ENCODE measurements around the gene EIF4A3.

The EIF4A3 gene

DNA sequence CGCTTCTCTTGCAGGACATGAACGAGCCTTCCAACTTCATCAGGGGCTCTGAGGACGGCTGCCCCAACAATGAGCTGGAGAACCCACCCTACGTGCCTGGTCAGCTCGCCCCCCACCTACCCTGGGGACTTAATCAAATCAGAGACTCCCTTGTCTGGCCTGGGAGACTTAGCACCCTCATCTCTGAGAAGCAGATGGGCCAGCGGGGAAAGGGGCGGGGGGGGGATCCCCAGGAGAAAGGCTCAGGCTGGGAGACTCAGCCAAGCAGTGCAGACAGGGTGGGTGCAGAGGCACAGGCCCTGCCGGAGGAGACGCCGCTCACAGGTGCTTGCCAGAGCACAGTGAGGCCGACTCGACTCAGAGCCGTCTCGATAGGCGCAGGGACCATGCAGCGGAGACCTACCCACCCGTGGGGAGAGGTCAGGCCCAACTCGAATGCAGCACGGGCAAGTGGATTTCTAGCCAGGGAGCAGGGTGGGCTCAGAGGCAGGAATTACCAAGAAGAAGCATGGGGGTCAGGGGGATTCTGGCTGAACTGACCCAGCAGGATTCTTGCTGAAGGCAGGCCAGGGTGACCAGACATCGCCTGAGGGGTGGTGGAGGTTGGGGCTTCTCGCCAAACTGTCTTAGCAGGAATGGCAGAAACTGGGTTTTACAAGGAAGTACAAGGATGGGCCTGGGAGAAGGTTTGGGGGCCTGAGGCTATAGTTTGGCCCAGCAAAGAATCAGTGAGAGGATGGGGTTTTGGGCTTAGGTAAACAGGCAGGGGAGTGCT lies 35.8 kb downstream of the EIF4A3 start:
- no peak for DNase-seq

DNA sequence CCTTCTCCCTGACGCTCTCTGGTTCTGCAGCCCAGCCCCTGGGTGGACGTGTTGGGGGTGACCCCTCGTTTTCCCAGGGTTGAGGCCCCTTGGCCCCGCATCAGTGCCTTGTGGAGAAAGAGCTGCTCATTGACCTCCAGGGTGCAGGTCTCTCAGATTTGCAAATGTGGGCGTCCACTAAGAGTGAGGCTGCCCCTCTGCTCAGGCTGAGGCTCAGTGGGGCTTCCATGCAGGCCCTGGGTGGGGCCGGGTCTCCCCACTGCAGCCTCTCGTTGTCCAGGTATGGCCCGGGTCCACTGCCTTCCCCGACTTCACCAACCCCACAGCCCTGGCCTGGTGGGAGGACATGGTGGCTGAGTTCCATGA lies 36.5 kb downstream of the EIF4A3 start:
- DNase-seq = no peak

GRCh38 chr17:80109713-80110446 lies 37.0 kb downstream of the EIF4A3 start:
- peak; percentile 75 for DNase-seq

DNA sequence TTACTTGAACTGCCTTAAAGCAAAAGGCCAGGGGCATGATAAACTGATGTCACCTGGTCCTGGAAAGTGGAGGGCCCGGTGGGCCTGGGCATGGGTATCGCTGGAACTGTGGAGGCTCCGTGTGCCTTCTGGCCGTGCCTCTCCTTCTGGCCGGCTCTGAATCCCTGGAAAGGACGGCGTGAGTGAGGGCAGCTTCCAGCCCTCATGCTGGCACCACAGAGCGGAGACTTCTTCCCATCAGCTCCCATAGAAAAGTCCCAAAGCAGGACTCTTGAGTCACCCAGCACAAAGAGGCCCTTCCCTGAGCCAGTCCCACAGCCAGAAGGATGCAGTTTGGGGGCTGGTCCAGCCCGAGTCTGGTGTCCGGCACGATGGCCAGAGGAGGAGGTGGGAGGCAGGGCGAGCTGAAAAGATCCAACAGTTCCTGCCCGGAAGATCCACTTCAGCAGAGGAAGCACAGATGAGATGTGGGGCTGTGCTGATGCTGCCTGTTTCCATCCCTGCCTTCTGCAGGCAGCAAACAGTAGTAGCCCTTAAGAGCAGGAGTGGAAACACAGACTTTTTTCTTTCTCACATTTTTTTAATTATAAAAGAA lies 37.8 kb downstream of the EIF4A3 start:
- DNase-seq = peak; percentile 57

- DNase-seq = no peak
Observed at GRCh38 chr17:80108036-80108971, 38.6 kb downstream of the EIF4A3 start.

- no peak for DNase-seq
Observed at GRCh38 chr17:80107231-80108021, 39.5 kb downstream of the EIF4A3 start.

GRCh38 chr17:80106751-80107150 lies 40.2 kb downstream of the EIF4A3 start:
- DNase-seq = no peak

- DNase-seq = no peak
Observed at GRCh38 chr17:80106176-80106575, 40.8 kb downstream of the EIF4A3 start.

DNA sequence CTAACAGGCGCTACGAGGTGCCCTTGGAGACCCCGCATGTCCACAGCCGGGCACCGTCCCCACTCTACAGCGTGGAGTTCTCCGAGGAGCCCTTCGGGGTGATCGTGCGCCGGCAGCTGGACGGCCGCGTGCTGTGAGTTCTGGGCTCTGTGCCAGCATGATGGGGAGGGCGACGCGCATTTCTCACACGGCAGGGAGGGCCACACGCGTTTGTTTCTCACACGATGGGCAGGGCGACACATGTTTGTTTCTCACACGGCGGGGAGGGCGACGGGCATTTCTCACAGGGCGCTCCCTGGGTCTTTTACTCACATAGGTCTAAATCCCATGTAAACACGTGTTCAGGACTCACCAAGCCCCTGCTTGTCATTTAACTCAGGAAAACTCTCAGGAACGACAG lies 41.2 kb downstream of the EIF4A3 start:
- DNase-seq = no peak

DNA sequence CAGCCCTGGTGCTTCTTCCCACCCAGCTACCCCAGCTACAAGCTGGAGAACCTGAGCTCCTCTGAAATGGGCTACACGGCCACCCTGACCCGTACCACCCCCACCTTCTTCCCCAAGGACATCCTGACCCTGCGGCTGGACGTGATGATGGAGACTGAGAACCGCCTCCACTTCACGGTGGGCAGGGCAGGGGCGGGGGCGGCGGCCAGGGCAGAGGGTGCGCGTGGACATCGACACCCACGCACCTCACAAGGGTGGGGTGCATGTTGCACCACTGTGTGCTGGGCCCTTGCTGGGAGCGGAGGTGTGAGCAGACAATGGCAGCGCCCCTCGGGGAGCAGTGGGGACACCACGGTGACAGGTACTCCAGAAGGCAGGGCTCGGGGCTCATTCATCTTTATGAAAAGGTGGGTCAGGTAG lies 42.0 kb downstream of the EIF4A3 start:
- no peak for DNase-seq

- peak; percentile 78 for DNase-seq
Observed at GRCh38 chr17:80104321-80104955, 42.5 kb downstream of the EIF4A3 start.

DNA sequence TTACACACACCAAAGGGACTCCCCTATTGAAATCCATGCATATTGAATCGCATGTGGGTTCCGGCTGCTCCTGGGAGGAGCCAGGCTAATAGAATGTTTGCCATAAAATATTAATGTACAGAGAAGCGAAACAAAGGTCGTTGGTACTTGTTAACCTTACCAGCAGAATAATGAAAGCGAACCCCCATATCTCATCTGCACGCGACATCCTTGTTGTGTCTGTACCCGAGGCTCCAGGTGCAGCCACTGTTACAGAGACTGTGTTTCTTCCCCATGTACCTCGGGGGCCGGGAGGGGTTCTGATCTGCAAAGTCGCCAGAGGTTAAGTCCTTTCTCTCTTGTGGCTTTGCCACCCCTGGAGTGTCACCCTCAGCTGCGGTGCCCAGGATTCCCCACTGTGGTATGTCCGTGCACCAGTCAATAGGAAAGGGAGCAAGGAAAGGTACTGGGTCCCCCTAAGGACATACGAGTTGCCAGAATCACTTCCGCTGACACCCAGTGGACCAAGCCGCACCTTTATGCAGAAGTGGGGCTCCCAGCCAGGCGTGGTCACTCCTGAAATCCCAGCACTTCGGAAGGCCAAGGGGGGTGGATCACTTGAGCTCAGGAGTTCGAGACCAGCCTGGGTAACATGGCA lies 43.4 kb downstream of the EIF4A3 start:
- DNase-seq = no peak

- no peak for DNase-seq
Observed at GRCh38 chr17:80102664-80103448, 44.1 kb downstream of the EIF4A3 start.

GRCh38 chr17:80101946-80102663 lies 44.8 kb downstream of the EIF4A3 start:
- DNase-seq = no peak

GRCh38 chr17:80101011-80101945 lies 45.6 kb downstream of the EIF4A3 start, which contains the start of gene GAA:
GAA (plus strand) TSS chr17:80101581; CDS start chr17:80104587, 3,006 bp downstream.
- peak; percentile 58 for DNase-seq

DNA sequence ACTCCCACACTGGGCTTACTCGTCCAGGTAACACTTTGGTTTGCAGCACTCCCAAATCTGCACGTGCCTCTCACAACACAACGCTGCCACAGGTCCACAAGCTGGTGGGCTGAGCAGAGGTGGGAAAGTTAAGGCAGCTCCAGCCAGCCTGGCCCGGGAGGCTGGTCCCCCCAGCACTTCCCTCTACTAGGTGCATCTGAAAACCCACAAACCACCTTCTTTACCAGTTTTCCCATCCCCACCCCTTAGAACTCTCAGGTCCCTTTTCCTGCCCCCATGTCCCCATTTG lies 46.9 kb downstream of the EIF4A3 start:
- DNase-seq = no peak

GRCh38 chr17:80099291-80100034 lies 47.5 kb downstream of the EIF4A3 start:
- DNase-seq = no peak

All from DMS153 (cell line).